GM12872 (cell line): ENCODE data around the gene SUPT20HL1.

Experiments
- CTCF ChIP-seq: IDR thresholded peaks from 3 replicates; pipeline ENCODE4 v1.5.1; 2011; ENCODE audit warnings: low read depth, mild to moderate bottlenecking, low read length, moderate library complexity; ENCODE audit not compliant: insufficient read depth

The SUPT20HL1 gene

DNA sequence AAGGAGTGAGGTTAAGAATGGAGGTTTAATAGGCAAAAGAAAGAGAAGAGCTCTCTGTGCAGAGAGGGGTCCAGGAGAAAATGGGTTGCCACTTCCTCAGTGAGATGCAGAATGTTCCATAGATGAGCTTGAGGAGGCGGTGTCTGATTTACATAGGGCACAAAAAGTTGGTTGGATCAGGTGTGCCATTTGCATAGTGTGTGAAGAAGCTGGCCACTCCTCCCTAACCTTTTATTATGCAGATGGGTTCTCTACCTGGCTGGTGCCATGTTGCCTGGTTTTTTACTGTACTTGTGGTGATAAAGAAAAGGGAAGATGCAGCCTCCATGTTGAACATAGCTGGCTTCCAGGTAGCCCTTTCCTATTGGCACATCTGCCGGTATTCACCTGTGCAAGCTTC lies 27.3 kb downstream of the SUPT20HL1 start:
- TF ChIP-seq CTCF: no peak

DNA sequence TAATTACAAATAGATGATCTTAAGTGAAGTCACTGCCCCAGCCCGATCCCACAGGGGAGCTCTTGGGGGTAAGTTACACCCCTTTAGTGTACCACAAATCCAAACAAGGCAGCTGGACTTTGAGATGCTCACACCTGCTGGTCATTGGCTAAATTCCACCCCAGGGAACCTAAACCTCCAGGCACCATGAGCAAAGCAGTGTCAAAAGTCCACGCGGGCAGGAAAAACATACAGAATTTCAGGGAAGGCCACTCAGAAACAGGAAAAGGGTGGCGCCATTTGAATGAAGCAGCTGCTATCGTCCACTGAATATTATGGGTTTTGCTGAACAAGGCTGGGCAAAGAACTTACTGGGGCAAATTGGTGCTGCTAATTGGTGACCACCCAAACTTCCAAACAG lies 30.9 kb downstream of the SUPT20HL1 start:
- no peak for TF ChIP-seq CTCF

DNA sequence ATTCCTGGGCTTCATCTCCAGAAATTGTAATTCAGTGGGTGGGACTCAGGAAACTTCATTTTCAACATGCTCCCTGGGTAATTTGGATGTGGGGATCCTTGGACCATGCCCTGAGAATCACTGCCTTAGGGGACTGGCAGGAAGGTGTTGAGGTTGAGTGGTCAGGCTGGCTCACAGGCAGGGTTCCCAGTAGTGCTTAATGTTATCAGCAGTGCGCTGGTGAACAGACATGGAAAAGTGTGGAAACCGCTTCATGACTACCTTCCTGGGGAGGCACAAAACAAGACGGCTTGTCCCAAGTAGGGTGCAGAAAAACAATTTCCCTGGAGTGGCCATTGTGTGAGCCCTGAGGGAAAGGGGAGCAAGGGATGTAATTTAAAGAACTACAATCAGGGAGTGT lies 31.4 kb downstream of the SUPT20HL1 start:
- no peak for TF ChIP-seq CTCF

DNA sequence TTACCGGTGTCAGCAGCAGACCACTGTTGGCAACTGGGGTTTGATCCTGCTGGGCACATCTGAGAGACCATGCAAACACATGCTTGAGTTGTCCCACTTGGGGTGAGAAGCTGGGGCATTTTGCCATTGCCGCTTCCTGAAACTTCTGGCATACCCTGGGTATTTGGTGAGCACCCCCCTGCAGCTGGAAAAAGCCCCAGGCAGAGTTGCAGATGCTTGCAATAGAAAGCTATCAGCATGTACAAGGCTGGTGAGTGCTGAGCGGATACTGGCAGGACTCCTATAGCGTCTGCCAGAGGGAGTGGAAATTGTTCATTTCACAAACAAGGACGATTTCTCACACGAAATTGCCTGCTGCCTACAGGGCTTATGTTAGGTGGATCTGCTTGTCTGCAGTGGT lies 32.3 kb downstream of the SUPT20HL1 start:
- no peak for TF ChIP-seq CTCF

DNA sequence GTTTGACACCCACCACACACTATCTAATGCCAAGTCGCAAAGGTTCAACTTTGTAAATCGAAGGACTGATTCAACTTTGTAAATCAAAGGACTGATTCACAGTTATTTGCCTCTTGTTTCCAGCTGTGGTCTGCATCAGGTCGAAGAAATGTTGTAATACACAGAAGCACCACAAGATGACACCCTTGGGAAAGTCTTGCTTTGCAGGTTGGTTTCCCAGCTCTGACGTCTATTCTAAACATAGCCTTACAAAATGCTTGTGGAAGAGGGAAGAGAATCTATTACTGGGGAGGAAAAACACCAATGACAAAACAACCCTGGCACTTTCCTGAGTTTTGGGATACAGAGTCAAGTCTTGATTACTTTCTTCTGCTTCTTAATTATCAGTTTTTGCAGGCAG lies 35.3 kb downstream of the SUPT20HL1 start:
- peak; percentile 74 for TF ChIP-seq CTCF

DNA sequence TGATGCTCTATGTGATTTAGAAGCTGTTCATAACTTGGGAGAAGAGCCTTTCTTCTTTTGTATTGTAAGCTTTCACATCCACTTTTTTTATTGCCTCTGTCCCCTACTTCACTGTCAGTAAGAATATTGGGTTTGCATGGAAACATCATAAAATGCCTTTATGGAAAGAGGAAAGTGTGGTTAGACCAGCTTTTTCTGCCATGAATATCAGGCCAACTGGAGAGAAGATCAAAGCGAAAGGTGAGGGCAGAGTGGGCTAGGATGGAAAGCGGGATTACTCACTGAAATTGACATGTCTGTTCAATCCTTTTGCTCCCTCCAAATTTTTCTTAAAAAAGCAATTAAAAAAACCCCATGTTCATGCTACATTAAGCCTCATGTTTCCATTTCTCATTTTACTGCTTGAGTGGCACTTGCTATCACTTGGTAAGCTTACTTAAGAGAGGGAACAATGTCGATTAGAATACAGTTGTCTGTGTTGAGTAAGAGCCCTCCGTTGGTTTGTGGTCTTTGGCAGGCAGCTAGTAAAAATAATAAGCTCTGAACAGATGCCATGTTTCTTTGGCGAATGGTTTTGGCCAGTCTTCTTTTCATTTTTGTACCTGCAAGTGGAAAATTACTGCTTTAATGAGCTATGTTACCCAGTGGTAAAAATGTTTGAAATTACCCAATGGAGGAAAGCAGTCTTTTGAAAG lies 35.9 kb downstream of the SUPT20HL1 start:
- no peak for TF ChIP-seq CTCF

DNA sequence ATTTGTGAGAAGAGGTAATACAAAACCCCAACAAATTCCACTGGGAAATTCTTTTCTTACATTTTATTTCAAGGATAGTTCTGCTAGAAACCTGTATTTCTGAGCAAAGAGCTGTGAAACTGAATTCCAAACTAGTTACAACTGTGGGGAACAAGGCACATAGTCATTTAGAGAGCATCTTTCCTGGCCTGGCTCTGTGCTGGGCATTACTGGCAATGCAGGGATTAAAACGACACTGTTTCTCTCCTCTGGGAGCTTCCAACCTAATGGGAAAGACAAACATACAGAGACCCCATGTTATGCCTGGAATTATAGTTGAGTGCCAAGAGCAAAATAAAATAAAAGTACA lies 36.5 kb downstream of the SUPT20HL1 start:
- TF ChIP-seq CTCF: no peak
